A673 (cell line): ENCODE measurements around the gene RAB14.

Experiments used
- CTCF ChIP-seq: fragments of 300-800, 200-600 bp; sonication (generic); conservative IDR thresholded peaks from 2 replicates; pipeline ENCODE4 v1.5.1; 2017; ENCODE audit warnings: low read depth, mild to moderate bottlenecking, antibody characterized with exemption, low read length, moderate library complexity, mixed read lengths
- EZH2 ChIP-seq: fragments of 200-600 bp; sonication (generic); IDR thresholded peaks from 2 replicates; pipeline ENCODE4 v1.6.1; 2017; ENCODE audit warnings: borderline replicate concordance, low read depth, mild to moderate bottlenecking, mixed read lengths, antibody characterized with exemption, low read length; ENCODE audit not compliant: poor library complexity, severe bottlenecking

- TF ChIP-seq CTCF (peak; percentile 76), EZH2 (no peak)
Observed at GRCh38 chr9:121201738-121202533, at the start of gene RAB14.
